H1 (cell line): Measurements from ENCODE around the gene ALG9. TPM values are rescaled to one million over a fixed set of nuclear protein-coding genes. Genes with fewer than 3 reads are reported as not detected.

ENCODE experiments used
- CTCF ChIA-PET: fragments of 300-600 bp; sonication (Branson Sonifier 250); formaldehyde crosslinking; loops from one replicate; lab custom pipeline; 2021; ENCODE audit not compliant: partially characterized antibody; lab: Charles Lee
- POLR2A ChIA-PET: fragments of 300-600 bp; sonication (Branson Sonifier 250); formaldehyde crosslinking; loops from one replicate; lab custom pipeline; 2021; ENCODE audit warnings: inconsistent platforms; ENCODE audit not compliant: partially characterized antibody; lab: Charles Lee
- DNase-seq, 2 experiments: peaks; one replicate each; pipeline versions ENCODE4 v3.0.0 to v3.0.0-alpha.2; 2010 to 2022; ENCODE audit warnings: low spot score in 2 of 2, low read depth in 1 of 2, mixed read lengths in 1 of 2
- FAIRE-seq: peaks from 2 replicates; lab custom pipeline; 2011; peaks lifted over from hg19 to GRCh38; lab: Jason Lieb, UNC
- H2AFZ ChIP-seq: 2 replicates; pipeline ENCODE4 v1.8.1; 2012; ENCODE audit warnings: low read length, inconsistent platforms
- H2AK5ac ChIP-seq: 2 replicates; pipeline ENCODE4 v1.6.1; 2013; ENCODE audit warnings: low read depth, low read length
- H2BK120ac ChIP-seq: replicated peaks from 2 replicates; pipeline ENCODE3; 2013; ENCODE audit warnings: low read depth, low read length, inconsistent platforms
- H2BK12ac ChIP-seq: 2 replicates; pipeline ENCODE4 v1.6.1; 2013; ENCODE audit warnings: low read depth, low read length
- H2BK15ac ChIP-seq: 2 replicates; pipeline ENCODE4 v1.6.1; 2013; ENCODE audit warnings: low read length
- H2BK20ac ChIP-seq: 2 replicates; pipeline ENCODE4 v1.6.1; 2013; ENCODE audit warnings: low read length
- H2BK5ac ChIP-seq: 2 replicates; pipeline ENCODE4 v1.6.1; 2013; ENCODE audit warnings: low read depth, low read length
- H3K14ac ChIP-seq: 2 replicates; pipeline ENCODE4 v1.6.1; 2013; ENCODE audit warnings: inconsistent platforms; ENCODE audit not compliant: insufficient read length
- H3K18ac ChIP-seq: 2 replicates; pipeline ENCODE4 v1.6.1; 2013; ENCODE audit warnings: low read length; ENCODE audit errors: extremely low read depth
- H3K23ac ChIP-seq: 2 replicates; pipeline ENCODE4 v1.6.1; 2013; ENCODE audit warnings: inconsistent platforms; ENCODE audit not compliant: insufficient read length
- H3K23me2 ChIP-seq: 2 replicates; pipeline ENCODE4 v1.6.1; 2013; ENCODE audit warnings: low read depth, low read length
- H3K27ac ChIP-seq: 2 replicates; pipeline ENCODE4 v1.6.1; 2011; ENCODE audit warnings: low read depth, low read length, inconsistent platforms
- H3K27me3 ChIP-seq, 4 experiments: replicated peaks in 1 of 4; 1 replicate in 1 of 4; 2 replicates in 3 of 4; pipeline versions ENCODE4 v1.6.1 to v1.8.1; 2011 to 2013; ENCODE audit warnings: low read length in 3 of 4, mild to moderate bottlenecking in 3 of 4, inconsistent platforms in 2 of 4, mixed read lengths in 2 of 4, moderate library complexity in 1 of 4; ENCODE audit not compliant: control insufficient read depth in 3 of 4, insufficient read depth in 3 of 4; ENCODE audit errors: extremely low read depth in 1 of 4
- H3K36me3 ChIP-seq, 4 experiments: 2 replicates each; pipeline versions ENCODE4 v1.6.1 to v1.8.1; 2011 to 2013; ENCODE audit warnings: mild to moderate bottlenecking in 4 of 4, low read length in 3 of 4, moderate library complexity in 2 of 4, control low read depth in 1 of 4, inconsistent platforms in 1 of 4; ENCODE audit not compliant: insufficient read depth in 4 of 4, control insufficient read depth in 2 of 4
- H3K4ac ChIP-seq: replicated peaks from 2 replicates; pipeline ENCODE3; 2013; ENCODE audit warnings: low read length, low read depth, mixed read lengths, inconsistent platforms; ENCODE audit not compliant: insufficient read length
- H3K4me1 ChIP-seq, 4 experiments: replicated peaks in 1 of 4; 1 replicate in 1 of 4; 2 replicates in 3 of 4; pipeline versions ENCODE4 v1.6.1 to v1.8.1; 2011 to 2013; ENCODE audit warnings: low read length in 3 of 4, inconsistent platforms in 2 of 4, mixed read lengths in 1 of 4; ENCODE audit not compliant: insufficient read depth in 4 of 4, control insufficient read depth in 3 of 4
- H3K4me2 ChIP-seq, 2 experiments: 2 replicates each; pipeline versions ENCODE4 v1.6.1 to v1.8.1; 2011 to 2013; ENCODE audit warnings: low read depth in 2 of 2, low read length in 2 of 2, control low read depth in 1 of 2, inconsistent platforms in 1 of 2, mild to moderate bottlenecking in 1 of 2; ENCODE audit not compliant: insufficient read depth in 1 of 2
- H3K4me3 ChIP-seq, 4 experiments: fragments of 200-600, 300-600 bp in 1 of 4; sonication (generic), shearing (Covaris generic), sonication (Bioruptor Twin) in 1 of 4; 2 replicates each; pipeline versions ENCODE4 v1.5.1 to v1.8.1; 2011 to 2016; ENCODE audit warnings: low read length in 4 of 4, low read depth in 3 of 4, control low read depth in 2 of 4, inconsistent platforms in 2 of 4, mild to moderate bottlenecking in 2 of 4, mixed read lengths in 1 of 4, moderate library complexity in 1 of 4; ENCODE audit not compliant: insufficient read depth in 2 of 4; ENCODE audit errors: extremely low read depth in 1 of 4
- H3K56ac ChIP-seq: replicated peaks from 2 replicates; pipeline ENCODE3; 2013; ENCODE audit warnings: low read depth, mild to moderate bottlenecking, mixed read lengths, low read length, inconsistent platforms; ENCODE audit not compliant: insufficient read length
- H3K79me1 ChIP-seq: 2 replicates; pipeline ENCODE4 v1.6.1; 2013; ENCODE audit warnings: low read depth, low read length, control low read depth
- H3K79me2 ChIP-seq, 2 experiments: 2 replicates each; pipeline versions ENCODE4 v1.6.1 to v1.8.1; 2012 to 2013; ENCODE audit warnings: low read length in 2 of 2, mild to moderate bottlenecking in 2 of 2, inconsistent platforms in 1 of 2; ENCODE audit not compliant: insufficient read depth in 2 of 2, control insufficient read depth in 1 of 2
- H3K9ac ChIP-seq, 4 experiments: replicated peaks in 1 of 4; 1 replicate in 1 of 4; 2 replicates in 3 of 4; pipeline versions ENCODE4 v1.6.1 to v1.8.1; 2011 to 2013; ENCODE audit warnings: low read depth in 3 of 4, low read length in 3 of 4, control low read depth in 2 of 4, mild to moderate bottlenecking in 2 of 4, moderate library complexity in 2 of 4, inconsistent platforms in 1 of 4; ENCODE audit errors: extremely low read depth in 1 of 4
- H3K9me3 ChIP-seq, 2 experiments: 2 replicates each; pipeline versions ENCODE4 v1.6.1 to v1.8.1; 2012 to 2013; ENCODE audit warnings: mild to moderate bottlenecking in 2 of 2, moderate library complexity in 2 of 2, control low read depth in 1 of 2, inconsistent platforms in 1 of 2, low read depth in 1 of 2, low read length in 1 of 2, mixed read lengths in 1 of 2; ENCODE audit not compliant: insufficient read depth in 2 of 2
- H4K20me1 ChIP-seq, 2 experiments: replicated peaks in 1 of 2; 2 replicates each; pipeline versions ENCODE3 to v1.8.1; 2011 to 2013; ENCODE audit warnings: inconsistent platforms in 2 of 2, low read length in 2 of 2, mild to moderate bottlenecking in 1 of 2; ENCODE audit not compliant: insufficient read depth in 2 of 2, control insufficient read depth in 1 of 2
- H4K5ac ChIP-seq: 2 replicates; pipeline ENCODE4 v1.6.1; 2013; ENCODE audit warnings: low read length, low read depth, mixed read lengths, inconsistent platforms; ENCODE audit not compliant: insufficient read length
- H4K8ac ChIP-seq: 2 replicates; pipeline ENCODE4 v1.8.0; 2013; ENCODE audit warnings: mild to moderate bottlenecking, moderate library complexity, low read length, inconsistent platforms; ENCODE audit not compliant: insufficient read depth; ENCODE audit errors: extremely low read depth
- H4K91ac ChIP-seq: replicated peaks from 2 replicates; pipeline ENCODE3; 2013; ENCODE audit warnings: low read length, mixed read lengths, inconsistent platforms; ENCODE audit not compliant: insufficient read length
- ASH2L ChIP-seq: fragments of 200-600, 300-600 bp; sonication (generic); IDR thresholded peaks from one replicate; pipeline ENCODE4 v1.7.1; 2017; ENCODE audit warnings: low read length
- BRCA1 ChIP-seq: IDR thresholded peaks from 2 replicates; pipeline ENCODE4 v1.6.1; 2012; ENCODE audit warnings: low read depth, low read length, improper control_type of control experiment
- CHD1 ChIP-seq: IDR thresholded peaks from 2 replicates; pipeline ENCODE4 v1.6.1; 2012; ENCODE audit warnings: low read depth, low read length, improper control_type of control experiment
- CHD2 ChIP-seq: IDR thresholded peaks from 2 replicates; pipeline ENCODE4 v1.6.1; 2012; ENCODE audit warnings: low read length, improper control_type of control experiment
- GABPA ChIP-seq: IDR thresholded peaks from 2 replicates; pipeline ENCODE4 v1.6.1; 2011; ENCODE audit warnings: mild to moderate bottlenecking, low read length, moderate library complexity, borderline replicate concordance; ENCODE audit not compliant: insufficient read depth
- GTF2F1 ChIP-seq: IDR thresholded peaks from 2 replicates; pipeline ENCODE4 v1.6.1; 2012; ENCODE audit warnings: low read depth, low read length, improper control_type of control experiment, borderline replicate concordance
- JUN ChIP-seq: IDR thresholded peaks from 2 replicates; pipeline ENCODE4 v1.6.1; 2011; ENCODE audit warnings: low read depth, mild to moderate bottlenecking, improper control_type of control experiment, low read length
- NRF1 ChIP-seq: IDR thresholded peaks from 2 replicates; pipeline ENCODE4 v1.6.1; 2011; ENCODE audit warnings: mild to moderate bottlenecking, low read depth, low read length, improper control_type of control experiment
- PHF8 ChIP-seq: fragments of 200-600 bp; sonication (generic); conservative IDR thresholded peaks from 2 replicates; pipeline ENCODE4 v1.7.1; 2012; ENCODE audit warnings: low read depth, mild to moderate bottlenecking, inconsistent platforms, low read length, moderate library complexity
- SIN3A ChIP-seq, 2 experiments: IDR thresholded peaks in 1 of 2; conservative IDR thresholded peaks in 1 of 2; 2 replicates each; pipeline ENCODE4 v1.6.1; 2011 to 2012; ENCODE audit warnings: low read length in 2 of 2, improper control_type of control experiment in 1 of 2, low read depth in 1 of 2, mild to moderate bottlenecking in 1 of 2
- SRF ChIP-seq: IDR thresholded peaks from 2 replicates; pipeline ENCODE4 v1.6.1; 2011; ENCODE audit warnings: mild to moderate bottlenecking, low read depth, low read length, moderate library complexity
- SUZ12 ChIP-seq: fragments of 200-600 bp; sonication (generic); IDR thresholded peaks from 2 replicates; pipeline ENCODE4 v1.6.1; 2012; ENCODE audit warnings: mild to moderate bottlenecking, inconsistent platforms, low read length, moderate library complexity, mixed read lengths
- WGBS, 2 experiments: shearing (Covaris generic) in 1 of 2; methylation state at CpG; one replicate each; pipeline versions ENCODE4 v1.1.6 to v1.1.7; 2013 to 2015; ENCODE audit warnings: low lambda C conversion rate in 2 of 2, mixed read lengths in 2 of 2, inconsistent platforms in 1 of 2, low coverage in 1 of 2, missing lambda C conversion rate in 1 of 2; ENCODE audit not compliant: insufficient replicate concordance in 2 of 2, insufficient coverage in 1 of 2, insufficient read length in 1 of 2; ENCODE audit errors: extremely low coverage in 1 of 2, missing lambda C conversion rate in 1 of 2; 5-methylcytosine and 5-hydroxymethylcytosine counted together
- polyA plus RNA-seq, 7 experiments: library from polyadenylated mRNA; depleted of rRNA in 3 of 7; stranded (reverse) in 5 of 7; unstranded in 2 of 7; fragments of >200 nt in 5 of 7; fragments of 200-250 nt in 2 of 7; gene quantifications; 1 replicate in 5 of 7; 2 replicates in 1 of 7; 4 replicates in 1 of 7; pipeline versions ENCODE4 v1.2.1 to v1.2.3, GENCODE V29; 2011 to 2013; ENCODE audit warnings: missing spikeins in 2 of 7, mixed read lengths in 2 of 7
- total RNA-seq: library from RNA; stranded (reverse); fragmentation: NEBNext Ultra II Directional; extraction: Animal tissue kit (Norgen Biotek cat#: 25700); gene quantifications from 2 replicates; pipeline ENCODE4 v1.2.1, GENCODE V29; 2021

The ALG9 gene
- total and polyA plus RNA-seq, 2 of the 8 experiments (the other 6 are each of a cell fraction or from before 2014, with no cell fraction given), result 23.5 to 24.5 TPM

GRCh38 chr11:111779118-111779517 is 92.3 kb downstream of the ALG9 start:
- H3K56ac ChIP-seq, result no peak overlapping the region
- H3K27me3 ChIP-seq, result no peaks in the 10 kb centered on the region
- no peak overlapping the region for H3K4me2 ChIP-seq
- H3K9me3 ChIP-seq, result no peaks in the 10 kb centered on the region
- H3K23ac ChIP-seq, result no peak overlapping the region
- H3K4me1 ChIP-seq, result no peaks in the 10 kb centered on the region
- no peak overlapping the region for H2BK12ac ChIP-seq
- H4K8ac ChIP-seq, result no peak overlapping the region
- FAIRE-seq, result no peak
- no peaks in the 10 kb centered on the region for H4K20me1 ChIP-seq
- no peak overlapping the region for H3K18ac ChIP-seq
- H2BK120ac ChIP-seq, result no peak overlapping the region
- no peak overlapping the region for H2BK15ac ChIP-seq
- no peak for DNase-seq
- no peak overlapping the region for H4K5ac ChIP-seq
- H3K14ac ChIP-seq, result no peak overlapping the region
- no peaks in the 10 kb centered on the region for H3K23me2 ChIP-seq
- ChIA-PET POLR2A (interaction anchor here (0.9 to 1.8 kb wide), 2 partner anchors 12 to 18 kb away, joined by 3 to 6 read pairs; partner anchors contain the start of gene PPP2R1B), CTCF (interaction anchor here (0.6 to 6.3 kb wide), 16 partner anchors 13 to 213 kb away, joined by 3 to 106 read pairs (median 4); partner anchors contain the start of gene PPP2R1B)
- H3K27ac ChIP-seq, result no peak overlapping the region
- 96% methylated on average over 6 of the region's 6 CpGs; no CpG with 5 or more reads in 1 of the 2 experiments for WGBS, 2 experiments
- H3K79me1 ChIP-seq, result no peaks in the 10 kb centered on the region
- no peaks in the 10 kb centered on the region for H3K36me3 ChIP-seq
- no peak overlapping the region for H3K9ac ChIP-seq
- no peak overlapping the region for H3K4me3 ChIP-seq
- H2BK5ac ChIP-seq, result no peak overlapping the region
- H3K4ac ChIP-seq, result no peak overlapping the region
- no peak overlapping the region for H2AFZ ChIP-seq
- H4K91ac ChIP-seq, result peak overlapping the region; percentile 48
- H2AK5ac ChIP-seq, result no peak overlapping the region
- no peaks in the 10 kb centered on the region for H3K79me2 ChIP-seq
- H2BK20ac ChIP-seq, result no peak overlapping the region
- TF ChIP-seq ASH2L, result no peak
- TF ChIP-seq NRF1, result no peak
- no peak for TF ChIP-seq JUN
- no peak for TF ChIP-seq PHF8
- TF ChIP-seq BRCA1, result no peak
- TF ChIP-seq GABPA, result no peak
- no peak for TF ChIP-seq SRF
- no peak for TF ChIP-seq SIN3A (conservative IDR thresholded peaks at IDR 0.05 in 1 of 2, IDR thresholded peaks at IDR 0.05 in 1 of 2; ENCODE audit: low read depth in 1 of 2, low read length in 2 of 2)
- TF ChIP-seq SUZ12, result no peak
- TF ChIP-seq GTF2F1, result no peak
- TF ChIP-seq CHD1, result no peak
- no peak for TF ChIP-seq CHD2
